GM12891 (cell line): ENCODE measurements around the gene PDE8A.
A peak's percentile ranks its signal among the peaks of the same experiment; 100 is the strongest.

Experiments used
- DNase-seq: peaks from one replicate; pipeline ENCODE4 v3.0.0; 2011; ENCODE audit warnings: low spot score; ENCODE audit not compliant: insufficient read length
- FAIRE-seq: peaks from 2 replicates; lab custom pipeline; 2011; peaks lifted over from hg19 to GRCh38; lab: Jason Lieb, UNC
- PAX5 ChIP-seq: IDR thresholded peaks from 2 replicates; pipeline ENCODE4 v1.6.1; 2011; ENCODE audit warnings: low read length, moderate library complexity, mild to moderate bottlenecking; ENCODE audit not compliant: insufficient read depth, severe bottlenecking
- POLR2A ChIP-seq: IDR thresholded peaks from 2 replicates; pipeline ENCODE4 v1.6.1; 2011; ENCODE audit warnings: low read depth, low read length, control low read depth
- POLR2AphosphoS5 ChIP-seq: IDR thresholded peaks from 2 replicates; pipeline ENCODE4 v1.6.1; 2011; ENCODE audit warnings: low read depth, low read length, control low read depth
- POU2F2 ChIP-seq: IDR thresholded peaks from 2 replicates; pipeline ENCODE4 v1.6.1; 2011; ENCODE audit warnings: low read depth, mild to moderate bottlenecking, control low read depth, low read length, moderate library complexity
- SPI1 ChIP-seq: IDR thresholded peaks from 2 replicates; pipeline ENCODE4 v1.6.1; 2011; ENCODE audit warnings: low read depth, low read length, control low read depth
- TAF1 ChIP-seq: IDR thresholded peaks from 2 replicates; pipeline ENCODE4 v1.6.1; 2011; ENCODE audit warnings: low read depth, low read length, control low read depth

The PDE8A gene

GRCh38 chr15:85116925-85117646 is 135.4 kb downstream of the PDE8A start:
- DNase-seq, result no peak
- FAIRE-seq, result peak; percentile 38
- TF ChIP-seq POLR2A (no peak), POLR2AphosphoS5 (no peak), SPI1 (no peak), POU2F2 (no peak), TAF1 (no peak), PAX5 (no peak)

- FAIRE-seq (no peak), DNase-seq (no peak)
- no peak for TF ChIP-seq POU2F2
- TF ChIP-seq POLR2A, result no peak
- no peak for TF ChIP-seq SPI1
- no peak for TF ChIP-seq PAX5
- TF ChIP-seq POLR2AphosphoS5, result no peak
- TF ChIP-seq TAF1, result no peak
Measured at GRCh38 chr15:85118173-85118572, 136.5 kb downstream of the PDE8A start.

- FAIRE-seq (no peak), DNase-seq (no peak)
- TF ChIP-seq POLR2AphosphoS5, result no peak
- no peak for TF ChIP-seq SPI1
- no peak for TF ChIP-seq TAF1
- TF ChIP-seq PAX5, result no peak
- no peak for TF ChIP-seq POLR2A
- no peak for TF ChIP-seq POU2F2
Measured at GRCh38 chr15:85118581-85118980, 136.9 kb downstream of the PDE8A start.

GRCh38 chr15:85120351-85121113 is 138.9 kb downstream of the PDE8A start:
- no peak for FAIRE-seq

GRCh38 chr15:85124173-85124572 is 142.5 kb downstream of the PDE8A start:
- FAIRE-seq, result no peak
- no peak for TF ChIP-seq PAX5
- no peak for DNase-seq

More at GRCh38 chr15:85120351-85121113, 138.9 kb downstream of the PDE8A start:
- no peak for DNase-seq
- TF ChIP-seq SPI1, result no peak
- TF ChIP-seq PAX5, result no peak
- no peak for TF ChIP-seq TAF1
- TF ChIP-seq POLR2AphosphoS5, result no peak
- no peak for TF ChIP-seq POLR2A
- TF ChIP-seq POU2F2, result no peak

GRCh38 chr15:85125056-85125661 is 143.5 kb downstream of the PDE8A start:
- TF ChIP-seq POLR2AphosphoS5, result no peak
- TF ChIP-seq TAF1, result no peak
- TF ChIP-seq POLR2A, result no peak
- no peak for TF ChIP-seq POU2F2
- no peak for TF ChIP-seq SPI1
- FAIRE-seq (no peak), DNase-seq (no peak)

GRCh38 chr15:85128621-85129020 is 147.0 kb downstream of the PDE8A start:
- TF ChIP-seq POLR2AphosphoS5 (no peak), POU2F2 (no peak), PAX5 (no peak), SPI1 (no peak), TAF1 (no peak), POLR2A (no peak)
- no peak for FAIRE-seq
- DNase-seq, result no peak

- TF ChIP-seq PAX5 (no peak), POLR2AphosphoS5 (no peak), POU2F2 (no peak), POLR2A (no peak), TAF1 (no peak), SPI1 (no peak)
- DNase-seq (no peak), FAIRE-seq (no peak)
Measured at GRCh38 chr15:85129881-85130280, 148.2 kb downstream of the PDE8A start.

GRCh38 chr15:85131915-85132314 is 150.3 kb downstream of the PDE8A start:
- no peak for FAIRE-seq
- DNase-seq, result no peak
- TF ChIP-seq POLR2A, result no peak
- TF ChIP-seq PAX5, result no peak
- no peak for TF ChIP-seq SPI1
- no peak for TF ChIP-seq POLR2AphosphoS5
- no peak for TF ChIP-seq TAF1
- no peak for TF ChIP-seq POU2F2

- DNase-seq (no peak), FAIRE-seq (no peak)
- no peak for TF ChIP-seq SPI1
- TF ChIP-seq TAF1, result no peak
- no peak for TF ChIP-seq POU2F2
- TF ChIP-seq POLR2A, result no peak
- no peak for TF ChIP-seq PAX5
- no peak for TF ChIP-seq POLR2AphosphoS5
Measured at GRCh38 chr15:85133709-85134108, 152.1 kb downstream of the PDE8A start.
